GM19043 (cell line): ENCODE data around the gene DHFR2.
A peak's percentile ranks its signal among the peaks of the same experiment; 100 is the strongest.
"Not testable (repeated sequence)": the region's sequence is repeated elsewhere in the genome, so short reads cannot be mapped to it uniquely, and the experiment has no call there.

Experiments used
- ATAC-seq: cut with Tn5 transposase; IDR thresholded peaks from one replicate; pipeline ENCODE4 v1.9.1; 2021; ENCODE audit warnings: low read depth; ENCODE audit not compliant: unreplicated experiment

DHFR2 gene

GRCh38 chr3:94065819-94066480 is 3.2 kb upstream of the DHFR2 start:
- no peak for ATAC-seq

GRCh38 chr3:94065122-94065521 is 2.4 kb upstream of the DHFR2 start:
- ATAC-seq, result no peak

- no peak for ATAC-seq
Observed at GRCh38 chr3:94064243-94064860, 1.6 kb upstream of the DHFR2 start.

DNA sequence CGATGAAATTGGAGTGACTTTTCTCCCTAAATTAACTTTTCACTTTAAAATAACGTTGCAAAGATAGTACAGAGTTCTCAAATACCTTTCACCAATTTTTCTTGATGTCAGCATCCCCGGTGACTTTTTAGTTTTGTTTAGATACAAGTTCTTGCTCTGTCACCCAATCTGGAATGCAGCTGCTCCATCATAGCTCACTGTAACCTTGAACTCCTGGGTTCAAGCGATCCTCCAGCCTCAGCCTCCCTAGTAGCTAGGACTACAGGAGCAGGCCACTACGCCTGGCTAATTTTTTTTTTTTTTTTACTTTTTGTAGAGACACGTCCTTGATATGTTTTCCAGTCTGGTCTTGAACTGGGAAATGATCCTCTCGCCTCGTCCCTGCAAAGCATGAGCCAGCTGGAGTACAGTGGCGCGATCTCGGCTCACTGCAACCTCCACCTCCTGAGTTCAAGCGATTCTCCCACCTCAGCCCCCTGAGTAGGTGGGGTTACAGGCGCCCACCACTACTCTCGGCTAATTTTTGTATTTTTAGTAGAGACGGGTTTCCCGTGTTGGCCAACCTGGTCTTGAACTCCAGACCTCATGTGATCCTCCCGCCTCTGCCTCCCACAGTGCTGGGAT is 892 bp upstream of the DHFR2 start:
- ATAC-seq, result no peak

DNA sequence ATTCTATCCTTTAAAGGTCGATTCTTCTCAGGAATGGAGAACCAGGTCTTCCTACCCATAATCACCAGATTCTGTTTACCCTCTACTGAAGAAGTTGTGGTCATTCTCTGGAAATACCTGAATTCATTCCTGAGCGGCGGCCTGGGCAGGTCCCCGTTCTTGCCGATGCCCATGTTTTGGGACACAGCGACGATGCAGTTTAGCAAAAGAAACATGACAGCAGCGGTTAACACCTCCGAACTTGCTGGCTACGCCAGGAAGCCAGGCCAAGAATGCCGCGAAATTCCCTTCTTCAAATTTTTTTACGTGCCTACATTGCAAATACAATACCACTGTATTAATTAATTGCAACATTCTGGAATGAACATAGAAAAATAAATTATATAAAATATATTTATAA is 1.4 kb downstream of the DHFR2 start:
- no peak for ATAC-seq

GRCh38 chr3:94050546-94050945 is 12.2 kb downstream of the DHFR2 start:
- ATAC-seq, result no peak

- ATAC-seq, result no peak
Observed at GRCh38 chr3:94049267-94049666, 13.4 kb downstream of the DHFR2 start.

GRCh38 chr3:94046533-94046932 is 16.2 kb downstream of the DHFR2 start:
- ATAC-seq, result no peak

DNA sequence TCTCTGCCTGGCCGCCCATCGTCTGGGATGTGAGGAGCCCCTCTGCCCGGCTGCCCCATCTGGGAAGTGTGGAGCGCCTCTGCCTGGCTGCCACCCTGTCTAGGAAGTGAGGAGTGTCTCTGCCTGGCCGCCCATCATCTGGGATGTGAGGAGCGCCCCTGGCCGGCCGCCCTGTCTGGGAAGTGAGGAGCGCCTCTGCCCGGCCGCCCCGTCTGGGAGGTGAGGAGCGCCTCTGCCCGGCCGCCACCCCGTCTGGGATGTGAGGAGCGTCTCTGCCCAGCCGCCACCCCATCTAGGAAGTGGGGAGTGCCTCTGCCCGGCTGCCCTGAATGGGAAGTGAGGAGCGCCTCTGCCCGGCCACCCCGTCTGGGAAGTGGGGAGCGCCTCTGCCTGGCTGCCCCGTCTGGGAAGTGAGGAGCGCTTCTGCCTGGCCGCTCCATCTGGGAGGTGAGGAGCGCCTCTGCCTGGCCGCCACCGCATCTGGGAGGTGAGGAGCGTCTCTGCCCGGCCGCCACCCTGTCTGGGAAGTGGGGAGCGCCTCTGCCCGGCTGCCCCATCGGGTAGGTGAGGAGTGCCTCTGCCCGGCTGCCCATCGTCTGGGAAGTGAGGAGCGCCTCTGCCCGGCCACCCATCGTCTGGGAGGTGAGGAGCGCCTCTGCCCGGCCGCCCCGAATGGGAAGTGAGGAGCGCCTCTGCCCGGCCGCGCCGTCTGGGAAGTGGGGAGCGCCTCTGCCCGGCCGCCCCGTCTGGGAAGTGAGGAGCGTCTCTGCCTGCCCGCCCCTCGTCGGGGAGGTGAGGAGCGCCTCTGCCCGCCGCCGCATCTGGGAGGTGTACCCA is 18.4 kb downstream of the DHFR2 start:
- ATAC-seq, result not testable (repeated sequence)

GRCh38 chr3:94043285-94043684 is 19.4 kb downstream of the DHFR2 start:
- no peak for ATAC-seq

DNA sequence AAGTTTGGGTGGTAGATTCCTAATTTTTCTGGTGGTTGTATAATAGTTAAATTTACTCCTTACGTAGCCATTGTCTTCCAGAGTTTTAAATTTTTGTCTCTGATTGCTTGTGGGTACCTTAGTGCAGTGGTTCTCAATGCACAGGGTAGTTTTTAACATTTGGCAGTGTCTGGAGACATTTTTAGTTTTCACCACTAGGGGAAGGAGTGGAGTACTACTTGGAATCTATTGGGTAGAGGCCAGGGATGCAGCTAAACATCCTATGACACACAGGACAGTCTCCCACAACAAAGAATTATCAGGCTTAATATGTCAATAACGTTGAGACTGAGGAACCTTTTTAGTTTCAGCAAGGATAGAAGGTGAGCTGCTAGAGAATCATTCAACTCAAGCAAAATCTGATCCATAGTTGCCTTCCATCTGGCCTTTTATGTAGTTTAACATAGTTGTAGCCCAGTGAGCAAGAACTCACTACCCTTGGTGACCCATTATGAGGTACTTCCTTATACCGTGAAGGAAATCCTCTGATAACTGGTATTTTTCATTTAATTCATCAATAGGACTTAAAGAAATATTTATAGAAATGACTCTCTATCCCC is 25.7 kb downstream of the DHFR2 start:
- ATAC-seq, result peak; percentile 71

- ATAC-seq, result no peak
Observed at GRCh38 chr3:94028093-94028837, 34.5 kb downstream of the DHFR2 start, which contains the start of gene STX19. TSS of gene STX19 (minus strand) at chr3:94028597. CDS start at chr3:94015269, 13,328 bp downstream.

GRCh38 chr3:94026623-94027022 is 36.1 kb downstream of the DHFR2 start:
- ATAC-seq, result no peak

DNA sequence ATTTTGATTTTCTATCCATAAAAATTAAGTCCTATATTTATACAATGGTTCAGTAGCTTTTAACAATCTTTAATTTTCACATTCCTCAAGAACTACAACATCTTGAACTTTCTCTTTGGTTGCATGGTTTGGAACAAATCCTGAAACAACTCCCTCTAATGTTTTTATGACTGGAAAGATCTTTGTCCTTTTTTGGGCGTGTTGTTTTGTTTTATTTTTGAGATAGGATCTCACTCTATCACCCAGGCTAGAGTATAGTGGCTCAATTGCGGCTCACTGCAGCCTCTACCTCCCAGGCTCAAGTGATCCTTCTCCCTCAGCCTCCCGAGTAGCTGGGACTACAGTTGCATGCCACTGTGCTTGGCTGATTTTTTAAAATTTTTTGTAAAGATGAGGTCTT is 38.3 kb downstream of the DHFR2 start:
- no peak for ATAC-seq

- ATAC-seq, result no peak
Observed at GRCh38 chr3:94020293-94020692, 42.4 kb downstream of the DHFR2 start.

- no peak for ATAC-seq
Observed at GRCh38 chr3:94019659-94020058, 43.1 kb downstream of the DHFR2 start.

- no peak for ATAC-seq
Observed at GRCh38 chr3:94015025-94015424, 47.7 kb downstream of the DHFR2 start.

DNA sequence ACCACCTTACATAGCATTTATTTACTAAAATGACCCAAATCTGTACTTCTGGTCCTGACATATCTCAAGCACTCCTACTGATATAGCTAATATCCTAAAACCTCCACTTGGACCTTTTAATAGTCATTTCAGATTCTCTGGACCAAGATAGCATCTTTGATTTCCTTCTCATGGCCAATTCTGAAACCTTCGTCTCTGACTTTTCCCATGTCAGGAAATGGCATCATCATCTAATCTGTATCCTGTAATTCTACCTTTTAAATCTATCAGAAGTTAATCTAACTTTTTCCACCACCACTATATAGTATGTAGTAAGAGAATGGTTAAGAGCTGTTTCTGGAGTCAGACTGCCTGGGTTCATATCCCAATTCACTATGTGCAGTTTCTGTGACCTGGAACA is 50.5 kb downstream of the DHFR2 start:
- no peak for ATAC-seq

GRCh38 chr3:94011233-94011711 is 51.4 kb downstream of the DHFR2 start:
- ATAC-seq, result no peak

DNA sequence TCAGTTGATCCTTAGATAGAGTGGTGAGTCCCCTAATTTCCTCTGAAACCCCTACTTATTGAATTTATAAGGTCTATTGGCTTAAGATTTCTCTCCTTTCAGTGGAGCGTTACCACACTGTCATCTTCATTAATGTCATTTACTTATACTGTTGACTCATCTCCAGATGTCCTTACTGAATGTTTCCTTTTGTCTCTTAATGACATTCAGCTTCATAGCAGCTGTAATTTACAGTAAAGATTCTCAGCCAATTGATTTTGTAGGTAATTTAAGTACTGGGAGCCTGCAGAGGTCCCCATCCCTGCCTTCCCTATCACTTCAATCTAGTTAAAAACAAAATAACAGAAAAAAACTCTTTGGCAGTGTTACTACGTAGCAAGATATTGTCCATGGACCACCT is 53.1 kb downstream of the DHFR2 start:
- ATAC-seq, result no peak
